SHP77 treated with DMSO at 0.1 percent for 48 hours (cell line): ENCODE results near the gene CORO1C.
A peak's percentile ranks its signal among the peaks of the same experiment; 100 is the strongest.
"Not testable (repeated sequence)": the region's sequence is repeated elsewhere in the genome, so short reads cannot be mapped to it uniquely, and the experiment has no call there.

Source experiments
- DNase-seq: peaks from one replicate; lab custom pipeline; 2025; lab: John Stamatoyannopoulos, UW

CORO1C gene

DNA sequence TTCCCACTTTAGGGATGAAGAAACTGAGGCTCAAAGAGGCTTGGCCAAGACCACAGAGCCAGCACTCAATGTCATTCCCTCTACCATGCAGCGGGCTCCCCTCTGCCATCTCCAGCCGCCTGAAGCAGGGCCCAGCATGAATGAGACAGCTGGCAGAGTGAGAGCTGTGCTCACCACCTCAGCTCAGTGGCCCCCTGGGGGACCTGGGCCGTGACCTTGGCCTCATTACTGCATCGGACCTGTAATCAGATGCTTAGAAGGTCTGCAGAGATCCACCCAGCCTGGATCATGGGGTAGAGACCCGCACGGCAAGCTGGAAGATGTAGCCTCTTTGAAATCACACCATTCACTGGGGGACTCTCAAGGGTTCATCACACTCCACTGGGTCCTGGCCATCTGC, 22.7 kb upstream of the CORO1C start:
- DNase-seq = no peak

DNA sequence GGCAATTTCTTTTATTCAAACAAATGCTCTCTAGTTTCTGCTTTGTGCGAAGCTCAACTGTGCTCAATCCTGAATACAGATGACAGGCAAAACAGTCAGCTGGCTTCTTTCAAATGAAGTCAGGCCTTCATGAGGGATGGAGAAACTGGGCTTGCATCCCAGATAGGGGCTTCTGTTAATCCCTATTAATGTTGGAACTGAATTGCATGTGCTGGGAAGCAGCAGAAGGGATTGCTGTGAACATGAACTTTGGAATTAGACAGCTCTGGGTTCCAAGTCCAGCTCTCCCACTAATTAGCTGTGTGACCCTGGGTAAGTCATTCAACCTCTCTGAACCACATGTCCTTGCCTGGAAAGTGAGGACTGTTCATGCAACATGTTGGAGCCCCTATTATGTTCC, 21.1 kb upstream of the CORO1C start:
- DNase-seq = no peak

DNA sequence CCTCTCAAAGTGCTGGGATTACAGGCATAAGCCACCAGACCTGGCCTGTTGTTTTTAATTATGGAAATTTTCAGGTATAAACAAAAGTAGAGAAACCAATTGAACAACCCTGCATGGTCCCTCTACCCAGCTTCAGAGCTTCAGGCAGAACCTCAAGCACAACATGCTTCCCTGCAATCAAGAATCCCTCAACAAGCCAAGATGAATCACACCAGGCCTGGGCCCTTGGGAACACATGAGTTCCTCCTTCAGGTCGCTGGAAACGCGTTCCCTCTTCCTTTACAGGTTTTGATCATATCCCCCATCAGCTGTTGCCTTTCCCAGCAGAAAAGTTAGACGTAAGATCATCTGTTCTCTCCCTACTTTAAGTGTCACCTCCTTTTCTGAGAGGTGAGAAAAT, 20.5 kb upstream of the CORO1C start:
- DNase-seq = no peak

DNA sequence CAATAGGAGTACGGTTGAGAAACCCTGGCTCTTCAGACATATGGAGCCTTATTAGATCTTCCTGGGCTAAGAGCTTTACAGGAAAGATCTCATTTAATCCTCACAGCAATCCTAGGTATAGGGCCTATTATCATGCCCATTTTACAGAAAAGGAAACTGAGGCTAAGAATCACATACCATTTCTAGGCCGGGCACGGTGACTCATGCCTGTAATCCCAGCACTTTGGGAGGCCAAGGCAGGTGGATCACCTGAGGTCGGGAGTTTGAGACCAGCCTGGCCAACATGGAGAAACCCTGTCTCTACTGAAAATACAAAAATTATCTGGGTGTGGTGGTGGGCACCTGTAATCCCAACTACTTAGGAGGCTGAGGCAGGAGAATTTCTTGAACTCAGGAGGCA, 19.7 kb upstream of the CORO1C start:
- not testable (repeated sequence) for DNase-seq

DNA sequence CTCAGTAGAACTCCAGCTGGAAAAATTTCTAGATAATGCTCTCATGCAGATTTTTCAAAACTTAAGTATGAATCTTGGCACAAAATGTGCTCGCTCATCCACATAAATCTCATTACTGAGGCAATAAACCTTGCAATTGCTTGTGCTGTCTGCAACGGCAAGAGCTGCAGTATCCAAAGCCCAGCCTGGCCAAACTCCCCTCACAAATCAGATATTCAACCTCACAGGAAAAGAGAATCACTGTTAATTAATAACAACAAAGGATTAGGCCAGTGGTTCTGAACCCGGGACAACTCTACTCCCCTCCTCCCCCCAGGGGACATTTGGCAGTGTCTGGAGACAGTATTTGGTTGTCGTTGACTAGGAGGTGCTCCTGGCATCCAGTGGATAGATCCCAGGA, 19.2 kb upstream of the CORO1C start:
- no peak for DNase-seq

DNA sequence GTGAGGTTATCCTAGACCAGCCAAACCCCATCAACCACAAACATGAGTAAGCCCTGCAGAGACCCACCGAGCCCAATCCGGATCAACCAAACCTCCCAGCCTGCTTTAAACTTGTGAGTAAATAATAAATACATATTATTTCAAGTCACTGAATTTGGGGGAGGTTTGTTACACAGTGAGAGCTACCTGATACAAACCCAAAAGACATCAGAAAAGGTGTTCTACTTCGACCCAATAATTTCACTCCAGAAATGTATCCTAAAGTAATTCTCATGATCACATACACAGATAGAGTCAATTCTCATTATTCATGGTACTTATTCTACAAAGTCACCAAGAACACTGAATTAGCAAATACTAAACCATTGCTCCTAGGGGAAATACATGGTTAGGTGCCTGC, 16.2 kb upstream of the CORO1C start:
- DNase-seq = no peak

DNA sequence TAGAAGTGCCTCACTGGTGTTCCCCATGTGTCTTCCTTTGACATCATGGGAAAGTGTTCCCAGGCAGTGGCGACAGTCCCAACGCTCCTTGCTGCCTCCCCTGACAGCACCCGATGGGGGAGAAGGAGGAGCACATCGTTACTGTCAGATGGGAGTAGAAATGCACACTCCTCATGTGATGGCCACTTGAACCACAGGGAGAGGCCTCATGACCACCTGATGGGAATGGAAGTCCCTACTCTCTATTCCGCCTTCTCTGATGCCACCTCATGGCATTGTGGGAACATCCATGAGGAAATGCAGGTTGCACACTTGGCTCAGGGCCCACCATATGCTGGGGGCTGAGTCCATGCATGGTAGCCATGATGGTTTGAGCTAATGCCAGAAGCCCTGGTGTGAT, 14.3 kb upstream of the CORO1C start:
- DNase-seq = no peak

DNA sequence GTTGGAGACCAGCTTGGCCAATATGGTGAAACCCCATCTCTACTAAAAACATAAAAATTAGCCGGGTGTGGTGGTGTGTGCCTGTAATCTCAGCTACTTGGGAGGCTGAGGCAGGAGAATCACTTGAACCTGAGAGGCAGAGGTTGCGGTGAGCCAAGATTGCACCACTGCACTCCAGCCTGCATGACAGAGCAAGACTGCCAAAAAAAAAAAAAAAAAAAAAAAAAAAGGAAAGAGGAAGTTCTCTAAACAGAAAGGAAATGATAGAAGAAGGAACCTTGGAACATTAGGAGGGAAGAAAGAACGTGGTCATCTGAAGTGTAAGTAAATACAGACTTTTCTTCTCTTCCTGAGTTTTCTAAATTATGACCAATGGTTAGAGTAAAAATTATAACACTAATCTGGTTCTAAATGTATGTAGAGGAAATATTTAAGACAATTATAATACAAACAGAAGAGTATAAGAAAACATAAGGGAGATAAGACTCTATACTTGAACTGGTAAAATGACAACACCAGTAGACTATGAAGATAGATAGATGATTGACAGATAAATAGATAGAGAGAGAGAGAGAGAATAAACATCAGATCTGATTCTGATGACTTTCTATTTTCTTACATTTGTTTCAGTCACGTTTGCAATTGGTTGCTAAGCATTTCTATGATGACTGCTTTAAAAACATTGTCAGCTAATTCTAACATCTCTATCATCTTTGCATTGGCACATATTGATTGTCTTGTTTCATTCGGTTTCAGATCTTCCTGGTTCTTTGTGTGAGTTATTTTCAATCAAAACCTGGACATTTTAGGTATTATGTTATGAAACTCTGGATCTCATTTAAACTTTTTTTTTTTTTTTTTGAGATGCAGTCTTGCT, 12.9 kb upstream of the CORO1C start:
- no peak for DNase-seq

DNA sequence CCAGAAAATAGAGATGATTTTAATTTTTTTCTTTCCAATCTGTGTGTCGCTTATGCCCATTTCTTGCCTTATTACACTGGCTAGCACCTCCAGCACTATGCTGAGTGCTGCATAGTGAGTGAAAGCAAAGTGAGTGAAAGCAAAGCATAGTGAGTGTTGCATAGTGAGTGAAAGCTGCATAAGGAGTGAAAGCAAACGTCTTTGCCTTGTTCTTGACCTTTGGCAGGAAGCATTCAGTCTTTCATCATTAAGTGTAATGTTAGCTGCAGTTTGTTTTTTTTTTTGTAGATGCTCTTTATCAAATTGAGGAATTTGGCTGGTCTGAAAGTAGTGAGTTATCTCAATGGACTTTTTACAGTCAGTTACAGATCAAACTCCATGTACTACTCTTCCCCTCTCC, 6.9 kb upstream of the CORO1C start:
- DNase-seq = no peak

DNA sequence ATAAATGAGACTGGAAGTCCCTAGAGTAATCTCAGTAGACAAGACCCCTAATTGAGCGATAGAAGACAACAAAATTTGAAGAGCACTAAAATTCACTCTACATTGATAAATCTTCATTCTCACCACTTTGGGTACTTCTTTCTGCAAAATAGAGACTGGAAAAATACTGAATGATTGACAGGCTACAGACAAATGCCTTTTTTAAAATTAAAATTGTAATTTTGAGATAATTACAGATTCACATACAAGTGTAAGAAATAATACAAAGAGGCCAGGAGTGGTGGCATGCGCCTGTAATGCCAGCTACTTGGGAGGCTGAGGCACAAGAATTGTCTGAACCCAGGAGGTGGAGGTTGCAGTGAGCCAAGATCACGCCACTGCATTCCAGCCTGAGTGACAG, 4.5 kb upstream of the CORO1C start:
- no peak for DNase-seq

DNA sequence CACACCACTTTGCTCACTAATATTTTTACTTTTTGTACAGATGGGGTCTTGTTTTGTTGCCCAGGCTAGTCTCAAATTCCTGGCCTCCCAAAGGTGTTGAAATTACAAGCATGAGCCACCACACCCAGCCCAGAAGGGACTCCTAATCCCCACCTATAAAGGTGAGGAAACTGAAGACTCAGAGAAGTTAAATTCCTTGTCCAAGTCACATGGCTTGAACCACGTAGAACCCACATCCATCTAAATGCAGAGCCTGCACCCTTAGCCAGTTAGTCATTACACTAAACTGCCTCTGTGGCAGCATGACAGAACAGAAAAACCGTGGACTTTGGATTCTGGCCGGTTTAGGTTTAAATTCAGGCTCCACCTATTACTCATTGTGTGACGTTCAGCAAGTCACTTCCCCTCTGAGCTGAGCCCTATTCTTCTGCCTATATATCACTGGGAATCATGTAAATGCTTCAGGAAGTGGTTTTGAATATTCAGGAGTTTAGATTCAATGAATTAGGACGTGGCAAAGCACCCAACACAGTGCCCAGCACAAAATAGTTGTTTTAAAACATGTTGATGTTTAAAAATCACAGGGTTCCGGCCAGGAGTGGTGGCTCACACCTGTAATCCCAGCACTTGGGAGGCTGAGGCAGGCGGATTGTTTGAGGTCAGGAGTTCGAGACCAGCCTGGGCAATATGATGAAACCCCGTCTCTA, 3.0 kb upstream of the CORO1C start:
- DNase-seq = no peak

DNA sequence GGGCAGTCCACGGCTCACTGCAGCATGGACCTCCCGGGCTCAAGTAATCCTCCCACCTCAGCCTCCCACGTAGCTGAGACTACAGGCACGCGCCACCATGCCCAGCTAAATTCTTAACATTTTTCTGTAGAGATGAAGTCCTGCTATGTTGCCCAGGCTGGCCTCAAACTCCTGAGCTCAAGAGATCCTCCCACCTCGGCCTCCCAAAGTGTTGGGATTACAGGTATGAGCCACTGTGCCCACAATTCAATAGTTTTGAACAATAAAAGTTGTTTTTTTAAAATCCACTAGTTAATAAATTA, 1.9 kb upstream of the CORO1C start:
- DNase-seq = not testable (repeated sequence)

DNA sequence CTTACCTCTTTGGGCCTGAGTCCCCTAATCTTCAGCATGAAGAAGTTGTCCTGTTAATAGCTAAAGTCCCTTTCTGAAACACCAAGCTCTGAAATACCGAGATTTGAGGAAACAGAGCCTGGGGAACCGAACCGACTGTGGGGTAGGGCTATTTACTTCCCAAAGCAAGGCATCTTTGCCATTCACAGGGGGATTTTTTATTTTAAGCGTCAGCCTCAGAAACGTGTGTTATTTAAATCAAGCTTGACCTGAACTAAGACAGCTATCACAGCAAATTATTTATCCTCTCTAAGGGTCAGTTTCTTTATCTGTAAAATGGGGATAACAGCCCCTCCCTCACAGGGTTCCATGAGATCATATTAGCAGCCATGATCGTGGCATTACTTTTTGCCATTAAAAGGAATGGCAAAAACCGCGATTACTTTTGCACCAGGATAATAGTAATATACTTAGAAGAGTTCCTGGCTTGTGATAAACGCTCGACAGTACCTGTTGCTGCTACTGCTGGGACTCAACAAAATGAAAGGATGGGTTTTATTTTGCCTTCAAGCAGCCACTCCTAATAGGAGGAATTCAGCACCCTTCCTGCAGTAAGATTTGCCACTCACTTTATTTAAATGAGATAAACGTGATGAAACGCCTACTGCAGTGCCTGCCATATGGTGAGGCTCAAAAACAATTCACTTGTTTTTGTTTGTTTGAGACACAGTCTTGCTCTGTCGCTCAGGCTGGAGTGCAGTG, 1.3 kb upstream of the CORO1C start:
- DNase-seq = no peak

DNA sequence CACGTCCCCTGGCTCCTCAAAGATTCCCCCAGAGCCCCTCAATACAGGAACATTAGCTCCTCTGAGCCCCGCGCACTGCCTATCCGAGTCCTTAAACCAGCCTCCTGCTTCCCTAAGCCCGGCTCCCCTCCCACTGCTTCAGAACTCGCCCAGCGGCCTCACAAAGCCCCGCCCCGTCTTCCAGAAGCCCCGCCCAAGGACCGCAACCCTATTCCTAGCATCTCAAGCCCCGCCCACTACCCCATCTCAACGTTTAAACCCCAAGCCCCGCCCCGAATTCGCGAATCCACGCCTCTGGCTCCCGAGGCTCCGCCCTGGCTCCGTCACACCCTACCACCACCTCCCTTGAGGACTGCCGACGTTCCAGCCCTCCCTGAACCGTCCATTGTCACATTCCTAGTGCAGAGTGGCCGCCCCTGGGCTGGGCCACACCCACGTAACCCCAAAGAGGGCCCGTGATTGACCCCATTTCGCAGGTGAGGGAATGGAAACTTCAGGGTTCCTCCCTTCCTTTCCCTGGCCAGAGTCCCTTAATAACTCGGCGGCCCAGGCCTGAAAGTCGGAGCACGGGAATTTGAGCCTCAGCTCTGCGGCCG, 646 bp upstream of the CORO1C start:
- DNase-seq = peak; percentile 87

DNA sequence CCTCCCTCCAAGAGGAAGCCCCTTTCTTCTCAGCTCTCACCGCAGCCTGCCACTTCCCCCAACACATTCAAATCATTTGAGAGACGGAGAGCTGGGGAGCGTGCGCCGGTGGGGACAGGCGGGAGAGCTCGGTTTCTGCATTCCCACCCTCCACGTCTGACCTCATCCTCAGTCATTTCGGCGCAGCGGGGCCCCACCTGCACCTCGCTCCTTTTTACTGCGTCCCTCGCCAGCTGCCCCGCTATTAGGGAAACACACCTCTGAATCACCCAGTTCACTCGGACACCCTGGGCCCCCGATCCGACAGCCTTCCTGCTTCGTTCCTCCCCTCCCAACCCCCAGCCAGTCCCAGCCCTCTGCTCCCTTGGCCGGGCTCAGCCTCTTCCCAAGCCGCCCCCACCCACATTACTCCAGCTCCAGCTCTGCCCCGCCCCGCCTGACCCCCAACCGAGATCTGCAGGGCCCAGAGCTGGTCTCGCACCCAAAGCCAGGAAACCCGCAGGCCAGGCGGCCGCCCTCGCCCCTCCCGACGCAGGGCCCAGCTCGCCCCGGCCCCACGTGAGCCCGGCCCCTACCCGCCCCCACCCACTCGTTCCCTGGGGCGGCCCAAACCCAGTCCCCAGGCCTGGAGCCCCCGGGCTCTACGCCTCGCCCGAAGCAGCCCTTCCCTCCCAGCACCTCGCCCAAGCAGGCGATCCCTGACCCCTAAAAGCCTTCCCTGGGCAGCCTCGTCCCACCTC, 783 bp downstream of the CORO1C start:
- DNase-seq = peak; percentile 49

DNA sequence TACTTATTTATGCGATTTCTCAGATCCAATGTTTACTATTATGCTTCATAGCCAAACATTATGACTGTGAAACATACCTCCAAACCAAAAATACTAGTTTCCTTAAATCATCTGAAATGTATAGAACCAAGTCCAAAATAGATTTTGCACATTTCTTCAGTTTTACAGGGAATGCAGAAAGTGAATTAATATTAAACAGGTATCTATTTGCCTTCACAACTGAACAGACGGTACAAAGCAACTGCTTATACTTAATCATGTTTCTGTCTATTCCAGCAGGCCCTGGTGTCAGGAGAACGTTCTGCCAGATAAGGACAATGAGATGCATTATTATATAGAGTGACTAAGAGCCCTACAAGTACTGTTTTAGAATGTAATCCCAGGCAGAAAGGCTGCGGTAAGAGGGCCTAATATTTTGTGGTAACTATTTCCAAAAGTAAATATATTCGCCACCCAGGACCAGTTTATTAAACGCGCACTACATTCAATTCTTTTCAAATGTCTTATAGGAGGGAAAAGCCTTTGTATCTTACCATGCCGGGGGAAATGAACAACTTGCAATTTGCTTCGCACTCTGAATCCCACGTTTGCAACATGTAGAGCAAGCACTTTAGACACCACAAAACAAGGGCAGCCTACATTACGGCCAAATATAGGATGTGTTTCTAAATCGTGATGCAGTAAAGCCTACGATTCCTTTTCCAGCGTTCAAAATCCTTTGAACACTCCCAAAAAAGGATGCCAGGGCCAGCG, 1.5 kb downstream of the CORO1C start:
- no peak for DNase-seq

DNA sequence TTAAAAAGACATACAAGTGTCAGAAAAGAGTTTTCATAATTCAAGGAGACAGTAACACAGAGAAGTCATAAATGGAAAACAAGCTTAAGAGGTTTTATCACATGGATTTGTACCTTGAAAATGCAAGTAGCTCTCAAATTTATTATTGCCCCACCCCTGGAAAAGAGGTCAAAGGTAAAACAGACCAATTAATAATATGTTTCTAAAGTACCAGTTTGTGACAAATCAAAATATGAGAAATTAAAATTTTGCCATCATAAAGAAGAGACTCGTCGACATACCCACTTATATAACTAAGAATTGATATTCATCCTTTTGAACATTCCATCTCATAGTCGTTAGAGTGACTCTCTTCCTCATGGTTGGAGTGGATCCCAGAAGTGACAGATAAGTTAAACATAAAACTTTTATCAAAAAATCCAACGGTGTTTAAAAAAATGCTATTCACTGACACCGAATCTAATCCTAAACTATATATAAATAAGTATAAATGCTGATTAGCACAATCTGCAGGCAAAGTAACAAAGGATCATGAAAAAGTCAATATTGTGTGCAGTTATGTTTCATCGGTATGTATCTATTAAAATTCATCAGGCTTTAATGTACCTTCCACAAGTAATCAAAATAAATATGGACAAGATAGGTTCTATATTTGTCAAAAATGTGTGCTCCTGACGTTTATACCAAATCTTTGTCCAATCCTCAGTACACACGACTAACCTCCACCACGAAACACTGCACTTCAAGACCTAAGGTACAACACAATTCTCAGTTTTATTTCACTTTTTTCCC, 2.3 kb downstream of the CORO1C start:
- DNase-seq = no peak

DNA sequence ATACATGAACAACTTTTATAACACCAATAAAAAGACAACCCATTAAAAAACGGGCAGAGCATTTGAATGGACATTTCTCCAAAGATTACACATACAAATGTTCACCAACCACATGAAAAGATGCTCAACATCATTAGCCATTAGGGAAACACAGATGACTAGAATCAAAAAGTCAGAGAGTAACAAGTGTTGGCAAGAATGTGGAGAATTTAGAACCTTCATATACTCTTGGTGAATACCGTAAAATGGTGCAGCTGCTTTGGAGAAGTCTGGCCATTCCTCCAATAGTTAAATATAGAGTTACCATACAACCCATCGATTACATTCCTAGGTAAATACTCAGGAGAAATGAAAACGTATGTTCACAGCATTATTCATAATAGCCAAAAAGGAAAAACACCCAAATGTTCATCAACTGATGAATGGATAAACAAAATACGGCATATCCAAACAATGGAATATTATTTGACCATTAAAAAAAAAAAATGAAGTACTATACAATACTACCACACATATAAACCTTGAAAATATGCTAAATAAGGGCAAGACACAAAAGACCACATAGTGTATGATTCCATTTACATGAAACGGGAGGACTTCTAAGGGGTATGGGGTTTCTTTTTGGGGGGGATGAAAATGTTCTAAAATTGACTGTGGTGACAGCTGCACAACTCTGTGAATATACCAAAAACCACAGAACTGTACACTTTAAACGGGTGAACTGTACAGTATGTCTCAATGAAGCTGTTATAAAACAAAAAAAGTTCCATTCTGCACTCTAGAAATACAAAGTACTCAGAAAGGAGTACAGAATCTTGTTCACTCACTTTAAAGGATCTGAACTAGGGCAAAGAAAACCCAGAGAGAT, 3.2 kb downstream of the CORO1C start:
- no peak for DNase-seq

DNA sequence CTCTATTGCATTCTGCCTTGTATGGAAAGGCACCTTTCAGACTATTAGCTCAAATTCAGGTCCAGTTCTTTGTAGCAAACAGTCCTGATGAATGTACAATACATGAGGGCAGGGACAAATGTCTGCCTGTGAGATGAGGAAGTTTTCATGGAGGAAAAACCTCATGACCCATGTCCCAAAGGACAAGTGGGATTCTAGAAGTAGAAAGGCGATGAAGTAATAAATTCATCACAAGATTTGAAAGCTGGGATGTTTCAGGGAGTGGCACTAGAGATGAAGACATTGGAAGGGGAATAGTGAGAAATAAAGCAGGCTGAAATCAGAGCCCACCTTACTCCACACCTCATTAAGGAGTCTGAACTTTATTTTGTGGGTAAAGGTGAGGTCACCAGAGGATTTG, 4.2 kb downstream of the CORO1C start:
- no peak for DNase-seq

DNA sequence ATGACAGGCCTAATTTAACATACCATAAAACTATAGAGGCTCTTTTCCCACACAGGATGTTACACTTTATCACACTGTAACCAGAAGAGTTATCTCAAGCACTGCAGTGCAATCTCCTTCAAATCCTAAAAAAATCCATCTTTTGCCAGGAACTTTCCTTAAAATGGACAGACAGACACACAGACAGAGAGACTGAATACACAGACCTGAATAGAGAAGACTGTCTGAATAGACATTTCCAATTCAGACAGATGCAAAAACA, 6.5 kb downstream of the CORO1C start:
- DNase-seq = no peak
